ENCODE results near the gene ABCB10.

The ABCB10 gene

DNA sequence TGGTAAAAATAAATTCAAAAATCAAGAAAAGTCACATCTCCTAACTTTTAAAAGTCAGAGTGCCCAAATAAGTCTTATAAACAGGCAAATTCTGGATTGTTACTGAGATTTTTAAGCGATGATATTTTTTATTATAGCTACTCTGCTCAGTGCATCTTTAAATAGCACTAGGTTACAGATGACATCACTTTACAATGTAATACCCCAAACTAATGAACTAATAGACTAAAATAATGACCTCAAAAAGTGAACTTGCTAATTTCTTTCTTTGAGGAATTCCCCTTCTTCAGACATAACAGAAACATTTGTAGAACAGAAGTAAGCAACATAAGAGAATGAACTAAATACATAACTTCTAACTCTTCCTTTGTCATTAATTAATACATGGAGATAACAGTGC lies 91.6 kb downstream of the ABCB10 start:
- DNase-seq = no peak
